Measurements from ENCODE around the gene CASKIN1. TPM values are rescaled to one million over a fixed set of nuclear protein-coding genes. Genes with fewer than 3 reads are reported as not detected.

The CASKIN1 gene
- total RNA-seq, 1 experiment from 2014 or later: 5.9 TPM

- DNase-seq (ENCODE audit: low read depth, low spot score) (no peak), ATAC-seq (no peak)
- no peak overlapping the region for H3K4me2 ChIP-seq (ENCODE audit: low read length)
- RAD21 ChIA-PET (ENCODE audit: low non-redundant PET in 1 of 2, low total read pairs in 2 of 2, uncharacterized antibody in 2 of 2, unreplicated experiment in 2 of 2): no interaction called here
- no peak overlapping the region for H3K27ac ChIP-seq (ENCODE audit: low read depth, low read length)
- POLR2A ChIA-PET: interaction anchor here (2.0 kb wide), 1 partner anchor 10 kb away, joined by 13 read pairs; the partner anchor contains the start of gene TRAF7
- H3K36me3 ChIP-seq (ENCODE audit: control insufficient read depth in 1 of 2, insufficient read depth in 2 of 2, low read length in 2 of 2): no peaks in the 10 kb centered on the region
- H3K9me2 ChIP-seq (ENCODE audit: insufficient read depth): no peaks in the 10 kb centered on the region
- no peak overlapping the region for H3K4me3 ChIP-seq (replicated peaks in 1 of 2; ENCODE audit: low read depth in 1 of 2, low read length in 2 of 2)
- H3K4me1 ChIP-seq (ENCODE audit: control insufficient read depth in 1 of 2, insufficient read depth in 2 of 2, low read length in 2 of 2): peaks cover 26 to 44% of the 10 kb centered on the region in 2 experiments
- no peaks in the 10 kb centered on the region for H3K9me3 ChIP-seq (ENCODE audit: control insufficient read depth in 1 of 2, insufficient read depth in 1 of 2, low read depth in 1 of 2, low read length in 2 of 2)
- no peaks in the 10 kb centered on the region for H3K27me3 ChIP-seq (ENCODE audit: insufficient read depth, low read length)
- peaks cover 9% of the 10 kb centered on the region for H3K79me2 ChIP-seq (ENCODE audit: insufficient read depth, low read length)
- no peaks in the 10 kb centered on the region for H4K20me1 ChIP-seq (ENCODE audit: insufficient read depth)
- TF ChIP-seq ZNF274 (IDR thresholded peaks at IDR 0.05; ENCODE audit: low read depth, low read length) (no peak), RAD21 (IDR thresholded peaks at IDR 0.05; ENCODE audit: low read depth) (no peak), ELF1 (IDR thresholded peaks at IDR 0.05; ENCODE audit: borderline replicate concordance, low read depth) (no peak), CBX3 (IDR thresholded peaks at IDR 0.05; ENCODE audit: low read depth) (no peak), POLR2AphosphoS5 (IDR thresholded peaks at IDR 0.05; ENCODE audit: low read depth, low read length) (no peak), FOSL1 (IDR thresholded peaks at IDR 0.05; ENCODE audit: low read depth) (no peak), ZBTB33 (IDR thresholded peaks at IDR 0.05; ENCODE audit: extremely low read depth, insufficient replicate concordance, low read length) (no peak), CEBPB (IDR thresholded peaks at IDR 0.05; ENCODE audit: low read depth) (no peak), YY1 (IDR thresholded peaks at IDR 0.05; ENCODE audit: extremely low read depth, insufficient replicate concordance, low read depth, low read length) (no peak), SRF (IDR thresholded peaks at IDR 0.05; ENCODE audit: low read depth) (no peak), SIN3A (IDR thresholded peaks at IDR 0.05; ENCODE audit: low read depth) (no peak), ATF3 (IDR thresholded peaks at IDR 0.05) (no peak)
- TF ChIP-seq, protein P1, sequence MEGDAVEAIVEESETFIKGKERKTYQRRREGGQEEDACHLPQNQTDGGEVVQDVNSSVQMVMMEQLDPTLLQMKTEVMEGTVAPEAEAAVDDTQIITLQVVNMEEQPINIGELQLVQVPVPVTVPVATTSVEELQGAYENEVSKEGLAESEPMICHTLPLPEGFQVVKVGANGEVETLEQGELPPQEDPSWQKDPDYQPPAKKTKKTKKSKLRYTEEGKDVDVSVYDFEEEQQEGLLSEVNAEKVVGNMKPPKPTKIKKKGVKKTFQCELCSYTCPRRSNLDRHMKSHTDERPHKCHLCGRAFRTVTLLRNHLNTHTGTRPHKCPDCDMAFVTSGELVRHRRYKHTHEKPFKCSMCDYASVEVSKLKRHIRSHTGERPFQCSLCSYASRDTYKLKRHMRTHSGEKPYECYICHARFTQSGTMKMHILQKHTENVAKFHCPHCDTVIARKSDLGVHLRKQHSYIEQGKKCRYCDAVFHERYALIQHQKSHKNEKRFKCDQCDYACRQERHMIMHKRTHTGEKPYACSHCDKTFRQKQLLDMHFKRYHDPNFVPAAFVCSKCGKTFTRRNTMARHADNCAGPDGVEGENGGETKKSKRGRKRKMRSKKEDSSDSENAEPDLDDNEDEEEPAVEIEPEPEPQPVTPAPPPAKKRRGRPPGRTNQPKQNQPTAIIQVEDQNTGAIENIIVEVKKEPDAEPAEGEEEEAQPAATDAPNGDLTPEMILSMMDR (IDR thresholded peaks at IDR 0.05 in 2 of 3, conservative IDR thresholded peaks at IDR 0.05 in 1 of 3; ENCODE audit: borderline replicate concordance in 1 of 3, insufficient read depth in 1 of 3, low read depth in 2 of 3, low read length in 2 of 3): no peak
- TF ChIP-seq, protein P2, sequence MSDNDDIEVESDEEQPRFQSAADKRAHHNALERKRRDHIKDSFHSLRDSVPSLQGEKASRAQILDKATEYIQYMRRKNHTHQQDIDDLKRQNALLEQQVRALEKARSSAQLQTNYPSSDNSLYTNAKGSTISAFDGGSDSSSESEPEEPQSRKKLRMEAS (IDR thresholded peaks at IDR 0.05): no peak
- H2AFZ ChIP-seq (ENCODE audit: low read depth, low read length, poor library complexity, severe bottlenecking): no peak overlapping the region
- intact Hi-C loops (cut with micrococcal nuclease): no loop called here
- no TSS peak for BruUV-seq (replicated peaks)
- no peak overlapping the region for H3K9ac ChIP-seq (ENCODE audit: low read length)
- CTCF ChIA-PET: no interaction called here
Measured at GRCh38 chr16:2145843-2146242, 50.6 kb downstream of the CASKIN1 start.
